K562 (cell line): Measurements from ENCODE around the gene SCLT1. TPM values are rescaled to one million over a fixed set of nuclear protein-coding genes. Genes with fewer than 3 reads are reported as not detected.

Source experiments
- ATAC-seq: fragments of 200-7000 bp; cut with Tn5 transposase; 3 replicates; pipeline ENCODE4 v1.9.1; 2020; ENCODE audit warnings: moderate library complexity
- BruUV-seq: library from RNA; stranded (reverse); fragments of 400-500 nt; replicated peaks from 2 replicates; lab custom pipeline; 2021; lab: Mats Ljungman, UMichigan
- CTCF ChIA-PET: fragments of 300-600 bp; formaldehyde crosslinking; extraction: SDS; loops from one replicate; lab custom pipeline; 2021; ENCODE audit warnings: low intra/inter-chr PET ratio; lab: Yijun Ruan, JAX
- POLR2A ChIA-PET: fragments of 300-600, 350-650 bp; sonication (Branson Sonifier 250); formaldehyde crosslinking; extraction: SDS; loops from one replicate; lab custom pipeline; 2021; ENCODE audit warnings: antibody characterized with exemption, inconsistent platforms; lab: Yijun Ruan, JAX
- DNase-seq, 4 experiments: peaks; one replicate each; pipeline versions ENCODE4 v3.0.0 to v3.0.0-alpha.2; 2011 to 2018; ENCODE audit warnings: low spot score in 3 of 4, mixed read lengths in 3 of 4; ENCODE audit errors: extremely low read depth in 1 of 4
- FAIRE-seq: peaks from 2 replicates; lab custom pipeline; 2011; peaks lifted over from hg19 to GRCh38; lab: Jason Lieb, UNC
- H2AFZ ChIP-seq: 2 replicates; pipeline ENCODE4 v1.6.0; 2011; ENCODE audit warnings: low read depth, low read length, control low read depth, inconsistent platforms
- H3K27ac ChIP-seq: fragments of 200-600 bp; 3 replicates; pipeline ENCODE4 v1.8.0; 2011; ENCODE audit warnings: low read depth, mild to moderate bottlenecking, control low read depth, inconsistent platforms, low read length, moderate library complexity, mixed read lengths; ENCODE audit errors: extremely low read depth
- H3K27me3 ChIP-seq, 2 experiments: fragments of 300-600 bp in 1 of 2; 2 replicates in 1 of 2; 3 replicates in 1 of 2; pipeline versions ENCODE4 v1.6.0 to v1.8.0; 2011; ENCODE audit warnings: inconsistent platforms in 2 of 2, low read length in 2 of 2, mild to moderate bottlenecking in 1 of 2, mixed read lengths in 1 of 2, moderate library complexity in 1 of 2; ENCODE audit not compliant: control insufficient read depth in 2 of 2, insufficient read depth in 2 of 2
- H3K36me3 ChIP-seq: fragments of 300-600 bp; 3 replicates; pipeline ENCODE4 v1.8.0; 2011; ENCODE audit warnings: mild to moderate bottlenecking, low read length, inconsistent platforms; ENCODE audit not compliant: control insufficient read depth, insufficient read depth
- H3K4me1 ChIP-seq, 2 experiments: fragments of 200-600 bp in 1 of 2; replicated peaks in 1 of 2; 2 replicates in 1 of 2; 3 replicates in 1 of 2; pipeline versions ENCODE4 v1.5.1 to v1.8.0; 2011; ENCODE audit warnings: inconsistent platforms in 2 of 2, low read length in 2 of 2, mild to moderate bottlenecking in 1 of 2, mixed read lengths in 1 of 2, moderate library complexity in 1 of 2; ENCODE audit not compliant: control insufficient read depth in 2 of 2, insufficient read depth in 2 of 2
- H3K4me2 ChIP-seq: 2 replicates; pipeline ENCODE4 v1.6.1; 2011; ENCODE audit warnings: low read length, control low read depth, inconsistent platforms, mixed read lengths; ENCODE audit not compliant: insufficient read depth
- H3K4me3 ChIP-seq: fragments of 200-600 bp; sonication (generic), shearing (Covaris generic); 2 replicates; pipeline ENCODE4 v1.5.1; 2016; ENCODE audit warnings: control low read depth, inconsistent platforms
- H3K79me2 ChIP-seq: fragments of 200-600 bp; 3 replicates; pipeline ENCODE4 v1.8.0; 2011; ENCODE audit warnings: low read length, inconsistent platforms; ENCODE audit not compliant: control insufficient read depth, insufficient read depth
- H3K9ac ChIP-seq, 2 experiments: 2 replicates each; pipeline versions ENCODE4 v1.6.0 to v1.6.1; 2011; ENCODE audit warnings: low read depth in 2 of 2, low read length in 2 of 2, control low read depth in 1 of 2, inconsistent platforms in 1 of 2, mild to moderate bottlenecking in 1 of 2, mixed read lengths in 1 of 2; ENCODE audit not compliant: insufficient read depth in 1 of 2
- H3K9me1 ChIP-seq: one replicate; pipeline ENCODE4 v1.6.0; 2011; ENCODE audit warnings: inconsistent platforms, mild to moderate bottlenecking, low read length, moderate library complexity; ENCODE audit not compliant: control insufficient read depth, insufficient read depth
- H3K9me3 ChIP-seq: replicated peaks from 2 replicates; pipeline ENCODE4 v1.5.1; 2011; ENCODE audit warnings: low read depth, low read length, inconsistent platforms; ENCODE audit not compliant: control insufficient read depth, insufficient read depth
- H4K20me1 ChIP-seq: replicated peaks from 2 replicates; pipeline ENCODE4 v1.6.1; 2011; ENCODE audit warnings: low read length, inconsistent platforms, mixed read lengths; ENCODE audit not compliant: control insufficient read depth, insufficient read depth
- E2F6 ChIP-seq, 2 experiments: IDR thresholded peaks; 2 replicates each; pipeline ENCODE4 v1.6.1; 2011; ENCODE audit warnings: borderline replicate concordance in 1 of 2, control low read depth in 1 of 2, low read depth in 1 of 2, low read length in 1 of 2, mild to moderate bottlenecking in 1 of 2, mixed read lengths in 1 of 2, moderate library complexity in 1 of 2; ENCODE audit not compliant: insufficient read depth in 1 of 2, insufficient read length in 1 of 2, poor library complexity in 1 of 2, severe bottlenecking in 1 of 2; ENCODE audit errors: extremely low read depth in 1 of 2
- HDAC8 ChIP-seq: fragments of 450-650 bp; IDR thresholded peaks from 2 replicates; pipeline ENCODE4 v1.6.1; 2016; ENCODE audit warnings: mild to moderate bottlenecking, missing genetic modification characterization, moderate library complexity, missing compliant biosample characterization
- KAT2B ChIP-seq: IDR thresholded peaks from one replicate; pipeline ENCODE4 v1.6.1; 2012; ENCODE audit warnings: low read depth, mild to moderate bottlenecking, control low read depth, inconsistent platforms, low read length, moderate library complexity
- NCOA6 ChIP-seq: fragments of 450-650 bp; IDR thresholded peaks from 2 replicates; pipeline ENCODE4 v1.6.1; 2017; ENCODE audit warnings: mild to moderate bottlenecking
- SREBF1 ChIP-seq: fragments of 150-350 bp; IDR thresholded peaks from 2 replicates; pipeline ENCODE4 v1.6.1; 2014; ENCODE audit warnings: antibody characterized with exemption, low read depth, low read length, borderline replicate concordance
- YBX1 ChIP-seq: fragments of 450-650 bp; IDR thresholded peaks from 2 replicates; pipeline ENCODE4 v1.7.1; 2016; ENCODE audit warnings: mild to moderate bottlenecking
- ZBTB2 ChIP-seq: fragments of 450-650 bp; IDR thresholded peaks from 2 replicates; pipeline ENCODE4 v1.6.1; 2016; ENCODE audit warnings: antibody characterized with exemption
- ZNF76 ChIP-seq: fragments of 250-450 bp; sonication (Bioruptor Pico); IDR thresholded peaks from 2 replicates; pipeline ENCODE4 v1.4.0; 2020; ENCODE audit warnings: mild to moderate bottlenecking, moderate library complexity, borderline replicate concordance
- WGBS: fragments of 100-300 bp; shearing (Covaris generic); methylation state at CpG from one replicate; pipeline ENCODE4 v1.1.6; 2016; ENCODE audit warnings: low coverage, mixed read lengths; ENCODE audit not compliant: insufficient coverage; ENCODE audit errors: missing lambda C conversion rate; 5-methylcytosine and 5-hydroxymethylcytosine counted together
- in situ Hi-C: fragments of 300-500 bp; cut with MboI; formaldehyde crosslinking; loops from 4 replicates; pipeline ENCODE4 v1.15.0; 2018; ENCODE audit warnings: inconsistent platforms, mixed read lengths
- intact Hi-C: fragments of 100-400 bp; cut with micrococcal nuclease; formaldehyde crosslinking; loops from 2 replicates; pipeline ENCODE4 v1.14.2; 2022
- polyA plus RNA-seq, 8 experiments: library from polyadenylated mRNA; depleted of rRNA in 4 of 8; stranded (reverse) in 5 of 8; unstranded in 3 of 8; fragments of >200 nt; fragmentation: Nextera tagmentation in 2 of 8; fragmentation: Illumina TruSeq in 1 of 8; extraction: Ambion mirVana in 2 of 8; extraction: Trizol in 1 of 8; gene quantifications; 2 replicates each; pipeline versions ENCODE4 v1.2.1 to v1.2.3, GENCODE V29; 2011 to 2014; ENCODE audit warnings: inconsistent platforms in 1 of 8, missing spikeins in 1 of 8
- total RNA-seq, 7 experiments: library from RNA; depleted of rRNA in 6 of 7; stranded (reverse); fragments of >200 nt in 6 of 7; fragmentation: Illumina TruSeq in 2 of 7; extraction: Trizol in 2 of 7; gene quantifications; 2 replicates each; pipeline versions ENCODE4 v1.2.1 to v1.2.3, GENCODE V29; 2011 to 2021; ENCODE audit warnings: low replicate concordance in 1 of 7

Gene SCLT1
- total and polyA plus RNA-seq, 9 of the 15 experiments (the other 6 are each of a cell fraction or from before 2014, with no cell fraction given): 8.0 to 31.9 (median 24.2) TPM

GRCh38 chr4:128957459-128957858 is 135.9 kb downstream of the SCLT1 start:
- no peaks in the 10 kb centered on the region for H3K9me3 ChIP-seq
- no peak for TF ChIP-seq KAT2B
- no peak for TF ChIP-seq HDAC8
- H3K4me3 ChIP-seq: no peak overlapping the region
- no peak overlapping the region for H3K4me2 ChIP-seq
- no peak for ATAC-seq
- no peak for DNase-seq
- ChIA-PET POLR2A (no interaction called here), CTCF (no interaction called here)
- no peaks in the 10 kb centered on the region for H4K20me1 ChIP-seq
- no peak for FAIRE-seq
- H3K9me1 ChIP-seq: no peaks in the 10 kb centered on the region
- H3K27me3 ChIP-seq: no peaks in the 10 kb centered on the region
- 0 out of 3 replicates have a peak, but pooled peaks cover 5% of the 10 kb centered on the region for H3K36me3 ChIP-seq
- intact Hi-C loops (no loop called here), in situ Hi-C loops (no loop called here)
- H3K27ac ChIP-seq: no peak overlapping the region
- BruUV-seq: no TSS peak
- no peak overlapping the region for H2AFZ ChIP-seq
- H3K79me2 ChIP-seq: no peaks in the 10 kb centered on the region
- no peak overlapping the region for H3K9ac ChIP-seq
- no peaks in the 10 kb centered on the region for H3K4me1 ChIP-seq

GRCh38 chr4:128955751-128956150 is 137.6 kb downstream of the SCLT1 start:
- ChIA-PET CTCF (no interaction called here), POLR2A (no interaction called here)
- ATAC-seq (no peak), FAIRE-seq (no peak), DNase-seq (no peak)
- WGBS: 90% methylated on average over 2 of the region's 2 CpGs
- Histone ChIP-seq H3K9me1 (no peaks in the 10 kb centered on the region), H3K4me2 (no peak overlapping the region), H3K27ac (no peak overlapping the region), H2AFZ (no peak overlapping the region), H3K36me3 (peaks cover 5% of the 10 kb centered on the region; the same call in 1 of the 3 replicates), H3K79me2 (no peaks in the 10 kb centered on the region), H4K20me1 (no peaks in the 10 kb centered on the region), H3K4me3 (no peak overlapping the region), H3K27me3 (no peaks in the 10 kb centered on the region), H3K9me3 (no peaks in the 10 kb centered on the region), H3K9ac (no peak overlapping the region), H3K4me1 (no peaks in the 10 kb centered on the region)
- intact Hi-C loops (no loop called here), in situ Hi-C loops (no loop called here)
- no TSS peak for BruUV-seq
- TF ChIP-seq NCOA6 (no peak), ZNF76 (no peak), YBX1 (no peak), E2F6 (IDR thresholded peaks at IDR 0.05; ENCODE audit: borderline replicate concordance in 1 of 2, extremely low read depth in 1 of 2, insufficient read depth in 1 of 2, insufficient read length in 1 of 2, low read depth in 1 of 2, low read length in 1 of 2, poor library complexity in 1 of 2, severe bottlenecking in 1 of 2) (no peak), ZBTB2 (no peak), SREBF1 (no peak)
